Adrenal gland (tissue), 12 donors: Measurements from ENCODE around the gene RPL35. TPM values are rescaled to one million over a fixed set of nuclear protein-coding genes. Genes with fewer than 3 reads are reported as not detected.

ENCODE experiments used
- DNase-seq, 7 donors: peaks; one replicate each; pipeline ENCODE4 v3.0.0-alpha.2; 2019 to 2020
- H3K27ac ChIP-seq, 5 donors: fragments of 200-600 bp; sonication (generic) in 4 of 5; 1 replicate in 3 of 5; 2 replicates in 2 of 5; pipeline versions ENCODE4 v1.5.1 to v1.8.0; 2016 to 2020; ENCODE audit warnings: mild to moderate bottlenecking in 1 of 5
- H3K27me3 ChIP-seq: fragments of 200-600 bp; 2 replicates; pipeline ENCODE4 v1.8.0; 2021
- H3K36me3 ChIP-seq, 2 donors: fragments of 200-600 bp; replicated peaks in 1 of 2; 1 replicate in 1 of 2; 2 replicates in 1 of 2; pipeline versions ENCODE4 v1.5.1 to v1.8.0; 2018 to 2022
- H3K4me1 ChIP-seq, 2 donors: fragments of 200-600 bp; replicated peaks in 1 of 2; 1 replicate in 1 of 2; 2 replicates in 1 of 2; pipeline versions ENCODE4 v1.5.1 to v1.8.0; 2018 to 2021
- H3K4me3 ChIP-seq, 4 donors: fragments of 200-600 bp; sonication (generic) in 3 of 4; one replicate each; pipeline ENCODE4 v1.5.1; 2016 to 2018
- H3K9me3 ChIP-seq, 3 donors: fragments of 200-600 bp; sonication (generic) in 1 of 3; replicated peaks in 1 of 3; 1 replicate in 2 of 3; 2 replicates in 1 of 3; pipeline versions ENCODE4 v1.5.1 to v1.8.0; 2016 to 2021
- POLR2A ChIP-seq, 2 donors: fragments of 450-650 bp; IDR thresholded peaks; one replicate each; pipeline ENCODE4 v1.6.1; 2017; ENCODE audit warnings: antibody characterized with exemption in 2 of 2, mild to moderate bottlenecking in 2 of 2, moderate library complexity in 1 of 2
- WGBS, 4 donors: extraction: QIAGEN DNeasy Blood & Tissue Kit in 2 of 4; methylation state at CpG; one replicate each; pipeline versions ENCODE4 v1.1.5 to v1.1.7; 2013 to 2017; 5-methylcytosine and 5-hydroxymethylcytosine counted together
- intact Hi-C, 2 donors: fragments of 100-400 bp; cut with DNase I; formaldehyde crosslinking; loops; one replicate each; pipeline versions ENCODE4 v1.14.1 to v1.15.0; 2022 to 2023
- polyA plus RNA-seq, 3 donors: library from polyadenylated mRNA; stranded (reverse); fragments of 200-250 nt in 2 of 3; fragments of 350-450 nt in 1 of 3; fragmentation: Illumina TruSeq in 1 of 3; extraction: RNeasy Lipid Tissue Mini Kit (QIAGEN cat#74804) in 1 of 3; gene quantifications; one replicate each; pipeline ENCODE4 v1.2.3, GENCODE V29; 2013 to 2014
- total RNA-seq, 9 donors: library from RNA; depleted of rRNA in 4 of 9; stranded (reverse); fragments of >200 nt in 4 of 9; fragments of 120-200 nt in 1 of 9; fragmentation: NEBNext Ultra II Directional in 1 of 9; extraction: Animal tissue kit (Norgen Biotek cat#: 25700) in 1 of 9; gene quantifications; one replicate each; pipeline versions ENCODE4 v1.1.0 to v1.2.4, GENCODE V29; 2013 to 2023
- TF ChIP-seq, protein P1 (sequence below), 6 experiments: fragments of 450-650 bp in 4 of 6; fragments of 200-600 bp in 2 of 6; sonication (generic) in 1 of 6; IDR thresholded peaks; 1 replicate in 5 of 6; 2 replicates in 1 of 6; pipeline versions ENCODE4 v1.5.1 to v1.8.0; 2016 to 2021; ENCODE audit warnings: antibody characterized with exemption in 6 of 6, mild to moderate bottlenecking in 2 of 6, moderate library complexity in 1 of 6
- donor health status: healthy with polysubstance abuse.
- donor health status: Bipolar disorder and iron deficiency.
- donor health status: DM: yes; HTN: yes; CAD: no.
- donor health status: DM: no; HTN: no; CAD: no.
- donor health status: DM: no; HTN: no; CAD: no.
- donor health status: DM: yes; HTN: yes; CAD: no.

Gene RPL35
- total and polyA plus RNA-seq, 12 donors: 884 to 4,952 (median 1,541) TPM

GRCh38 chr9:124860582-124861341 lies 995 bp downstream of the RPL35 start:
- 12 to 24% (median 13%) methylated on average over 9 to 12 of the region's 12 CpGs for WGBS, 4 donors
- intact Hi-C loops: loop anchor here in 1 of 2 donors (10.0 kb wide), 1 partner anchor 284 kb away; the partner anchor contains the start of gene SCAI
- Histone ChIP-seq H3K27ac (peak overlapping the region in 3 of 5 donors; percentile 92 to 93 (median 93)), H3K36me3 (peaks cover 0 to 38% of the 10 kb centered on the region in 2 donors), H3K4me3 (peak overlapping the region in 3 of 4 donors; percentile 37 to 94 (median 81)), H3K9me3 (no peaks in the 10 kb centered on the region), H3K4me1 (peaks cover 15 to 36% of the 10 kb centered on the region in 2 donors), H3K27me3 (no peaks in the 10 kb centered on the region)
- TF ChIP-seq, protein P1, sequence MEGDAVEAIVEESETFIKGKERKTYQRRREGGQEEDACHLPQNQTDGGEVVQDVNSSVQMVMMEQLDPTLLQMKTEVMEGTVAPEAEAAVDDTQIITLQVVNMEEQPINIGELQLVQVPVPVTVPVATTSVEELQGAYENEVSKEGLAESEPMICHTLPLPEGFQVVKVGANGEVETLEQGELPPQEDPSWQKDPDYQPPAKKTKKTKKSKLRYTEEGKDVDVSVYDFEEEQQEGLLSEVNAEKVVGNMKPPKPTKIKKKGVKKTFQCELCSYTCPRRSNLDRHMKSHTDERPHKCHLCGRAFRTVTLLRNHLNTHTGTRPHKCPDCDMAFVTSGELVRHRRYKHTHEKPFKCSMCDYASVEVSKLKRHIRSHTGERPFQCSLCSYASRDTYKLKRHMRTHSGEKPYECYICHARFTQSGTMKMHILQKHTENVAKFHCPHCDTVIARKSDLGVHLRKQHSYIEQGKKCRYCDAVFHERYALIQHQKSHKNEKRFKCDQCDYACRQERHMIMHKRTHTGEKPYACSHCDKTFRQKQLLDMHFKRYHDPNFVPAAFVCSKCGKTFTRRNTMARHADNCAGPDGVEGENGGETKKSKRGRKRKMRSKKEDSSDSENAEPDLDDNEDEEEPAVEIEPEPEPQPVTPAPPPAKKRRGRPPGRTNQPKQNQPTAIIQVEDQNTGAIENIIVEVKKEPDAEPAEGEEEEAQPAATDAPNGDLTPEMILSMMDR (IDR thresholded peaks at IDR 0.05): no peak
- no peak for TF ChIP-seq POLR2A (IDR thresholded peaks at IDR 0.05)
- no peak for DNase-seq

GRCh38 chr9:124859803-124860581 lies 1.8 kb downstream of the RPL35 start:
- H3K27me3 ChIP-seq: no peaks in the 10 kb centered on the region
- no peak overlapping the region for H3K27ac ChIP-seq
- H3K36me3 ChIP-seq: peaks cover 0 to 38% of the 10 kb centered on the region in 2 donors
- TF ChIP-seq, protein P1 (IDR thresholded peaks at IDR 0.05): no peak
- no peak for TF ChIP-seq POLR2A (IDR thresholded peaks at IDR 0.05)
- intact Hi-C loops: loop anchor here (10.0 kb wide), 2 partner anchors 285 to 515 kb away; partner anchors contain the start of gene SCAI (in 1 of the 2)
- 36 to 51% (median 43%) methylated on average over 10 of the region's 10 CpGs for WGBS, 4 donors
- peaks cover 15 to 36% of the 10 kb centered on the region in 2 donors for H3K4me1 ChIP-seq
- DNase-seq: no peak
- no peaks in the 10 kb centered on the region for H3K9me3 ChIP-seq
- H3K4me3 ChIP-seq: peak overlapping the region in 1 of 4 donors; percentile 94

DNA sequence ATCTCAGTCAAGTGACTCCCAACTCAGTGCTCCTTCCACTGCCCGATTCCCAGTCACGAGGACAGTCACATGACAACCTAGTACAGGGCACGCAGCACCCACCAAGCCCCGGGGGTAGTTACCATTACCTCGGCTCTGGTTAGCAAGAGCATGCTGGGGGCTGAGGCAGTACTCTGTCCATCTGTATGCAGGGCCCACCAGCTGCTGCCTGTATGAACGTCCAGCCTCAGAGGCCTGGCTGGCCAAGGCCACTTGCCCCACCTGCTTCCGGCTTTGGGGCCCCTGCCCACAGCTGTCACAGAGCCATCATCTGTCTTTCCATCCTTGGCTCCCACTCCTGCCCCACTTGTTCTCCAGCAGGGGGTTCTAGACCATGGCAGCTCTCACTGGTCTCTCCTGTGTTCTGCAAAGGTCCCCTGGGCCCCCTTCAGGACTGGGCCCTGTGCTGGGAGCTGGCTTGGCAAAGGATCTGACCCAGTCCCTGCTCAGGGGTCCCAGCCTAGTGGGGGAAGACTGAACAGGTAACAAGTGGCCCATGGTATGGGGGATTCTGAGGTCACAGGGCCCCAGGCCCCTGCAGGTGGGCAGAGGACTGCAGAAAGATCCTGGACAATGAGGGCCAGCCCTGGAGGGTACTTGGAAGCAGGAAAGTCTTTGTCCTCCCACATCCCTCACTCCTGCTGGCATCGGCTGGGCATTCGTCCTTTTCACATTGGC lies 3.3 kb downstream of the RPL35 start:
- no peak for TF ChIP-seq POLR2A (IDR thresholded peaks at IDR 0.05)
- TF ChIP-seq, protein P1 (IDR thresholded peaks at IDR 0.05): no peak
- no peak overlapping the region for H3K27ac ChIP-seq
- no peaks in the 10 kb centered on the region for H3K9me3 ChIP-seq
- H3K4me3 ChIP-seq: no peak overlapping the region
- intact Hi-C loops: loop anchor here in 1 of 2 donors (10.0 kb wide), 1 partner anchor 516 kb away; no protein-coding TSS in a partner anchor
- peaks cover 0 to 38% of the 10 kb centered on the region in 2 donors for H3K36me3 ChIP-seq
- 41 to 90% (median 61%) methylated on average over 2 to 9 of the region's 9 CpGs for WGBS, 4 donors
- DNase-seq: no peak
- no peaks in the 10 kb centered on the region for H3K27me3 ChIP-seq
- H3K4me1 ChIP-seq: peaks cover 15 to 36% of the 10 kb centered on the region in 2 donors
